Psoas muscle (tissue), 8 donors: Measurements from ENCODE around the gene RSPH3. TPM values are rescaled to one million over a fixed set of nuclear protein-coding genes. Genes with fewer than 3 reads are reported as not detected.

ENCODE experiments used
- ATAC-seq, 4 donors: fragments of 200-7000 bp; cut with Tn5 transposase; one replicate each; pipeline ENCODE4 v1.9.1; 2020; ENCODE audit warnings: moderate library complexity in 3 of 4, mild to moderate bottlenecking in 2 of 4
- DNase-seq, 2 donors: peaks; one replicate each; pipeline ENCODE4 v3.0.0-alpha.2; 2020
- H3K27ac ChIP-seq: fragments of 200-600 bp; one replicate; pipeline ENCODE4 v1.8.0; 2022
- H3K27me3 ChIP-seq, 3 donors: fragments of 200-600 bp in 1 of 3; one replicate each; pipeline versions ENCODE4 v1.6.1 to v1.8.0; 2013 to 2022; ENCODE audit warnings: low read length in 2 of 3, mild to moderate bottlenecking in 2 of 3, moderate library complexity in 1 of 3; ENCODE audit not compliant: insufficient read depth in 3 of 3
- H3K36me3 ChIP-seq, 2 donors: fragments of 200-600 bp in 1 of 2; one replicate each; pipeline versions ENCODE4 v1.6.1 to v1.8.0; 2013 to 2022; ENCODE audit warnings: low read depth in 1 of 2, mild to moderate bottlenecking in 1 of 2, moderate library complexity in 1 of 2; ENCODE audit not compliant: insufficient read depth in 1 of 2
- H3K4me1 ChIP-seq: fragments of 200-600 bp; one replicate; pipeline ENCODE4 v1.8.0; 2022
- H3K4me3 ChIP-seq: fragments of 200-600 bp; one replicate; pipeline ENCODE4 v1.8.0; 2022; ENCODE audit warnings: mild to moderate bottlenecking
- H3K9me3 ChIP-seq: fragments of 200-600 bp; one replicate; pipeline ENCODE4 v1.8.0; 2022
- CTCF ChIP-seq: fragments of 200-600 bp; IDR thresholded peaks from one replicate; pipeline ENCODE4 v1.8.0; 2022; ENCODE audit warnings: antibody characterized with exemption
- WGBS, 3 donors: extraction: QIAGEN DNeasy Blood & Tissue Kit; methylation state at CpG; one replicate each; pipeline versions ENCODE4 v1.1.6 to v1.1.7; 2013; 5-methylcytosine and 5-hydroxymethylcytosine counted together
- intact Hi-C, 2 donors: fragments of 100-400 bp; cut with DNase I; formaldehyde crosslinking; loops; one replicate each; pipeline versions ENCODE4 v1.11.0 to v1.14.2; 2022
- polyA plus RNA-seq, 3 donors: library from polyadenylated mRNA; stranded (reverse); fragments of 200-250 nt; gene quantifications; one replicate each; pipeline ENCODE4 v1.2.3, GENCODE V29; 2013
- total RNA-seq, 4 donors: library from RNA; stranded (reverse); fragmentation: NEBNext Ultra II Directional in 2 of 4; extraction: Animal tissue kit (Norgen Biotek cat#: 25700) in 2 of 4; gene quantifications; one replicate each; pipeline versions ENCODE4 v1.2.1 to v1.2.4, GENCODE V29; 2021 to 2023
- donor health status: healthy with polysubstance abuse.
- donor health status: DM: no; HTN: no; CAD: no; lungs with moderate emphysema.
- donor health status: Bipolar disorder and iron deficiency.
- donor health status: healthy.
- donor health status: DM: yes; HTN: yes; CAD: no.
- donor health status: DM: no; HTN: no; CAD: no.
- donor health status: DM: no; HTN: no; CAD: no.
- donor health status: DM: yes; HTN: yes; CAD: no.

RSPH3 gene
- total and polyA plus RNA-seq, 7 donors, result 1.4 to 5.2 (median 2.8) TPM

DNA sequence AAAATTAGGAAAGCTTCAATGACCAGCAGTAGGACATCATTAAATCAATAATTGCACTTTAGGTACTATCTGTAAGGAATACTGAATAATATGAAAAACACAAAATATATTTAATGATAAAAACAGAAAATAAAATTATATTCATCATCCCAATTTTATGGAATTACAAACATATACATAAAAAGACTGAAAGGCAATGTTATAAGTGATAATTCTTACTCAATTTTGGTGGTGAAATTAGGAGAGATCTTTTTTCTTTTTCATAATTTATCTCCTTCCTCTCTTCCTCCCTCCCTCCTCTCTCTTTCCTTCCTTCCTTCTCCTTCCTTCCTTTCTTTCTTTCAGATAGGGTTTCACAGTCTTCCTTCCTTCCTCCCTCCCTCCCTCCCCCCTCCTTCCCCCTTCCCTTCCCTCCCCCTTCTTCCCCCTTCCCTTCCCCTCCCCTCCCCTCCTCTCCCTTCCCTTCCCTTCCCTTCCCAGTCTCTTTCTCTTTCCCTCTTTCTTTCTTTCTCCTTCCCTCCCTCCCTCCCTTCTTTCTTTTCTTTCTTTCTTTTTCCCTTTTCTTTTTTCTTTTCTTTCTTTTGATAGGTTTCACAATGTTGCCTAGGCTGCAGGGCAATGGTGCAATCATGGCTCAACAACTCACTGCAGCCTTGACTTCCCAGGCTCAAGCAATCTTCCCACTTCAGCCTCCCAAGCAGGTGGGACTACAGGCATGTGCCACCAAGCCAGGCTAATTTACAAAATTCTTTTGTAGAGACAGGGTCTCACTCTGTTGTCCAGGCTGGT is 36.8 kb downstream of the RSPH3 start:
- Histone ChIP-seq H3K4me3 (no peak overlapping the region), H3K9me3 (no peaks in the 10 kb centered on the region), H3K36me3 (no peaks in the 10 kb centered on the region), H3K27me3 (no peaks in the 10 kb centered on the region), H3K4me1 (no peaks in the 10 kb centered on the region), H3K27ac (no peak overlapping the region)
- TF ChIP-seq CTCF, result no peak
- DNase-seq (no peak), ATAC-seq (no peak)
- intact Hi-C loops, result no loop called here

DNA sequence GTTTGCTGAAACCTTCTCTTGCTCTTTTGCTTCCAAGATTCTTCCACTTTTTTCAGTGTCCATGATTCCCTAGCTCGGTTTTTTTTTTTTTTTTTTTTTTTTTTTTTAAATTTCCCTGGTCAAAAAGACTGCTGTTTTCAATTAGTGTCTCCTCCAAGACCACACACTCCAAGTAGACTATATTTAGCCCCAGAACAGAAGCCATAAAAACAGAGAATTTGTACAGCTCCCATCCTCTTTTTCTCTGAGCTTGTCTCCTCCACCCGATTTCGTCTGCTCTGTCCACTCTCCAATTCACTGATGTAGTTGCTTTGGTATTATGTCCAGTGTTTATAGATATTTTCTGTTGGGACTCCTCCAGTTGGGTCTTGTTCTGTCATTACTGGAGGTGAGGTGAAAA is 37.6 kb downstream of the RSPH3 start:
- H3K27me3 ChIP-seq, result no peaks in the 10 kb centered on the region
- DNase-seq (no peak), ATAC-seq (no peak)
- intact Hi-C loops, result no loop called here
- WGBS, 3 donors, result 75 to 89% (median 79%) methylated on average over 3 of the region's 3 CpGs
- no peak for TF ChIP-seq CTCF
- H3K4me1 ChIP-seq, result no peaks in the 10 kb centered on the region
- no peak overlapping the region for H3K27ac ChIP-seq
- H3K9me3 ChIP-seq, result no peaks in the 10 kb centered on the region
- H3K4me3 ChIP-seq, result no peak overlapping the region
- H3K36me3 ChIP-seq, result no peaks in the 10 kb centered on the region

GRCh38 chr6:158960026-158960425 is 40.0 kb downstream of the RSPH3 start:
- WGBS, 3 donors, result 81 to 86% (median 83%) methylated on average over 2 of the region's 2 CpGs

DNA sequence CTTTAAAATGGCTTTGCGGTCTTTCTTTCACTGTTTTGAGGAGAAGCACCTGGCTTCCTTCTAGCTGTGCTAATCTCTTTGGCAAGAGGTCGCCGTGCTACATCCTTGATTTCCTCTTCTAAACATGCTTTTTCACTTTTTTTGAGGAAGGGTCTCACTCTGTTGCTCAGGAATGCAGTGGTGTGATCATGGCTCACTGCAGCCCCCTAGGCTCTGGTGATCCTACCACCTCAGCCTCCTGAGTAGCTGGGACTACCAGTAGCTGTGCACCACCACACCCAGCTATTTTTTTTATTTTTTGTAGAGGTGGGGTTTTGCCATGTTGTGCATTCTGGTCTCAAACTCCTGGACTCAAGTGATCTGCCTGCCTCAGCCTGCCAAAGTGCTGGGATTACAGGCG is 40.5 kb downstream of the RSPH3 start:
- WGBS, 3 donors, result 74 to 80% (median 79%) methylated on average over 4 of the region's 4 CpGs
- Histone ChIP-seq H3K27me3 (no peaks in the 10 kb centered on the region), H3K4me1 (no peaks in the 10 kb centered on the region), H3K4me3 (no peak overlapping the region), H3K27ac (no peak overlapping the region), H3K9me3 (no peaks in the 10 kb centered on the region), H3K36me3 (no peaks in the 10 kb centered on the region)
- no peak for TF ChIP-seq CTCF
- ATAC-seq (no peak), DNase-seq (no peak)
- intact Hi-C loops, result no loop called here

More at GRCh38 chr6:158960026-158960425, 40.0 kb downstream of the RSPH3 start:
- no peaks in the 10 kb centered on the region for H3K9me3 ChIP-seq
- H3K4me3 ChIP-seq, result no peak overlapping the region
- no peak for TF ChIP-seq CTCF
- H3K4me1 ChIP-seq, result no peaks in the 10 kb centered on the region
- H3K36me3 ChIP-seq, result no peaks in the 10 kb centered on the region
- DNase-seq (no peak), ATAC-seq (no peak)
- H3K27me3 ChIP-seq, result no peaks in the 10 kb centered on the region
- intact Hi-C loops, result no loop called here
- H3K27ac ChIP-seq, result no peak overlapping the region
